GM19372 (cell line): ENCODE measurements around the gene SPSB2.
A peak's percentile ranks its signal among the peaks of the same experiment; 100 is the strongest.
"Not testable (repeated sequence)": the region's sequence is repeated elsewhere in the genome, so short reads cannot be mapped to it uniquely, and the experiment has no call there.

Experiments used
- ATAC-seq: cut with Tn5 transposase; IDR thresholded peaks from one replicate; pipeline ENCODE4 v1.9.1; 2021; ENCODE audit warnings: mild to moderate bottlenecking, low read depth, moderate library complexity; ENCODE audit not compliant: unreplicated experiment

SPSB2 gene

GRCh38 chr12:6902448-6902847, 29.3 kb upstream of the SPSB2 start:
- ATAC-seq = no peak

- no peak for ATAC-seq
Measured at GRCh38 chr12:6899837-6900519, 26.9 kb upstream of the SPSB2 start.

GRCh38 chr12:6899427-6899826, 26.3 kb upstream of the SPSB2 start:
- ATAC-seq = no peak

- ATAC-seq = no peak
Measured at GRCh38 chr12:6896846-6897435, 23.8 kb upstream of the SPSB2 start.

- no peak for ATAC-seq
Measured at GRCh38 chr12:6894321-6894720, 21.2 kb upstream of the SPSB2 start.

GRCh38 chr12:6892683-6893082, 19.6 kb upstream of the SPSB2 start:
- not testable (repeated sequence) for ATAC-seq

GRCh38 chr12:6891646-6892001, 18.5 kb upstream of the SPSB2 start:
- ATAC-seq = no peak

- peak; percentile 96 for ATAC-seq
Measured at GRCh38 chr12:6890789-6891645, 17.9 kb upstream of the SPSB2 start.

GRCh38 chr12:6889775-6890573, 16.9 kb upstream of the SPSB2 start:
- ATAC-seq = not testable (repeated sequence)

- not testable (repeated sequence) for ATAC-seq
Measured at GRCh38 chr12:6888794-6889193, 15.7 kb upstream of the SPSB2 start.

- no peak for ATAC-seq
Measured at GRCh38 chr12:6888360-6888759, 15.3 kb upstream of the SPSB2 start.

- no peak for ATAC-seq
Measured at GRCh38 chr12:6887460-6887859, 14.4 kb upstream of the SPSB2 start.

- not testable (repeated sequence) for ATAC-seq
Measured at GRCh38 chr12:6886206-6886999, 13.3 kb upstream of the SPSB2 start.

GRCh38 chr12:6884539-6884938, 11.4 kb upstream of the SPSB2 start:
- no peak for ATAC-seq

- no peak for ATAC-seq
Measured at GRCh38 chr12:6883683-6884082, 10.6 kb upstream of the SPSB2 start.

GRCh38 chr12:6883252-6883651, 10.1 kb upstream of the SPSB2 start:
- no peak for ATAC-seq

- not testable (repeated sequence) for ATAC-seq
Measured at GRCh38 chr12:6879824-6880223, 6.7 kb upstream of the SPSB2 start.

GRCh38 chr12:6874015-6874368, 889 bp upstream of the SPSB2 start:
- not testable (repeated sequence) for ATAC-seq

- peak; percentile 21 for ATAC-seq
Measured at GRCh38 chr12:6872073-6873048, 742 bp downstream of the SPSB2 start.
